Omental fat pad (tissue), 4 donors: ENCODE results near the gene MIF. TPM values are rescaled to one million over a fixed set of nuclear protein-coding genes. Genes with fewer than 3 reads are reported as not detected.

Source experiments
- ATAC-seq: fragments of 150-250 bp; one replicate; pipeline ENCODE4 v1.9.1; 2016; ENCODE audit warnings: mild to moderate bottlenecking, moderate library complexity; ENCODE audit not compliant: low FRiP score
- DNase-seq: peaks from one replicate; pipeline ENCODE4 v3.0.0-alpha.2; 2019; ENCODE audit warnings: low spot score
- total RNA-seq, 4 donors: library from RNA; depleted of rRNA; stranded (reverse); fragments of >200 nt; gene quantifications; one replicate each; pipeline ENCODE4 v1.1.0, GENCODE V29; 2016
- TF ChIP-seq, protein P1 (sequence below), 3 donors: fragments of 450-650 bp; IDR thresholded peaks; one replicate each; pipeline ENCODE4 v1.5.1; 2016 to 2017; ENCODE audit warnings: antibody characterized with exemption in 3 of 3, mild to moderate bottlenecking in 3 of 3, moderate library complexity in 2 of 3

MIF gene
- total RNA-seq, result 100 to 1,000 TPM; 136 to 255 (median 235) TPM

DNA sequence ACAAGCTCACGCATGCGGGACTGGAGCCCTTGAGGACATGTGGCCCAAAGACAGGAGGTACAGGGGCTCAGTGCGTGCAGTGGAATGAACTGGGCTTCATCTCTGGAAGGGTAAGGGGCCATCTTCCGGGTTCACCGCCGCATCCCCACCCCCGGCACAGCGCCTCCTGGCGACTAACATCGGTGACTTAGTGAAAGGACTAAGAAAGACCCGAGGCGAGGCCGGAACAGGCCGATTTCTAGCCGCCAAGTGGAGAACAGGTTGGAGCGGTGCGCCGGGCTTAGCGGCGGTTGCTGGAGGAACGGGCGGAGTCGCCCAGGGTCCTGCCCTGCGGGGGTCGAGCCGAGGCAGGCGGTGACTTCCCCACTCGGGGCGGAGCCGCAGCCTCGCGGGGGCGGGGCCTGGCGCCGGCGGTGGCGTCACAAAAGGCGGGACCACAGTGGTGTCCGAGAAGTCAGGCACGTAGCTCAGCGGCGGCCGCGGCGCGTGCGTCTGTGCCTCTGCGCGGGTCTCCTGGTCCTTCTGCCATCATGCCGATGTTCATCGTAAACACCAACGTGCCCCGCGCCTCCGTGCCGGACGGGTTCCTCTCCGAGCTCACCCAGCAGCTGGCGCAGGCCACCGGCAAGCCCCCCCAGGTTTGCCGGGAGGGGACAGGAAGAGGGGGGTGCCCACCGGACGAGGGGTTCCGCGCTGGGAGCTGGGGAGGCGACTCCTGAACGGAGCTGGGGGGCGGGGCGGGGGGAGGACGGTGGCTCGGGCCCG, at the start of gene MIF:
Gene MIF (plus strand): TSS at position 439 of the 765 bp plus-strand sequence. CDS start 92 bp downstream, at position 531.
- TF ChIP-seq, protein P1, sequence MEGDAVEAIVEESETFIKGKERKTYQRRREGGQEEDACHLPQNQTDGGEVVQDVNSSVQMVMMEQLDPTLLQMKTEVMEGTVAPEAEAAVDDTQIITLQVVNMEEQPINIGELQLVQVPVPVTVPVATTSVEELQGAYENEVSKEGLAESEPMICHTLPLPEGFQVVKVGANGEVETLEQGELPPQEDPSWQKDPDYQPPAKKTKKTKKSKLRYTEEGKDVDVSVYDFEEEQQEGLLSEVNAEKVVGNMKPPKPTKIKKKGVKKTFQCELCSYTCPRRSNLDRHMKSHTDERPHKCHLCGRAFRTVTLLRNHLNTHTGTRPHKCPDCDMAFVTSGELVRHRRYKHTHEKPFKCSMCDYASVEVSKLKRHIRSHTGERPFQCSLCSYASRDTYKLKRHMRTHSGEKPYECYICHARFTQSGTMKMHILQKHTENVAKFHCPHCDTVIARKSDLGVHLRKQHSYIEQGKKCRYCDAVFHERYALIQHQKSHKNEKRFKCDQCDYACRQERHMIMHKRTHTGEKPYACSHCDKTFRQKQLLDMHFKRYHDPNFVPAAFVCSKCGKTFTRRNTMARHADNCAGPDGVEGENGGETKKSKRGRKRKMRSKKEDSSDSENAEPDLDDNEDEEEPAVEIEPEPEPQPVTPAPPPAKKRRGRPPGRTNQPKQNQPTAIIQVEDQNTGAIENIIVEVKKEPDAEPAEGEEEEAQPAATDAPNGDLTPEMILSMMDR (IDR thresholded peaks at IDR 0.05), result peak in 1 of 3 donors; percentile 57
- ATAC-seq, result peak; percentile 91
- DNase-seq, result peak; percentile 87

DNA sequence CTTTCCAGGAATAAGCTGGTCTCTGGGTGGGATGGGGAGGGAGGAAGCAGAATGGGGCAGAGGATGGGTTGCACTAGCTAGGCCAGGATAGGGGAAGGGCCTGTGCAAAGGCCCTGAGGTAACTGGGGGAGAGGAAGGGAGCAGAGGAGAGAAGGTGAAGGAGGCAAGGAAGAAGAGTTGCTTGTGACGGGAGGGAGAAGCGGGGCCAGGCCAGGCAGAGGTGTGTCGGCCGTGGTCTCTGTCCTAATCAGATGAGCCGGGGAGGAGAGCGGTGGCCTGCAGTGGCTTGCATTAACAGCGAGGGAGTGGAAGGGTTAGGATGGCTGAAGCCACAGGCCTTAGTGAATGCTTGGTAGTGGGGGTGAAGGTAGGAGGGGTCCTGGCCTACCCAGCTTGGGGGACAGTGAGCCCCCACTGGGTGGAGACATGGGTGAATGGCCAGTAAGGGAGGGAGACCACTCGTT, 49.4 kb upstream of the MIF start:
- ATAC-seq (no peak), DNase-seq (no peak)
- TF ChIP-seq, protein P1 (IDR thresholded peaks at IDR 0.05), result no peak

DNA sequence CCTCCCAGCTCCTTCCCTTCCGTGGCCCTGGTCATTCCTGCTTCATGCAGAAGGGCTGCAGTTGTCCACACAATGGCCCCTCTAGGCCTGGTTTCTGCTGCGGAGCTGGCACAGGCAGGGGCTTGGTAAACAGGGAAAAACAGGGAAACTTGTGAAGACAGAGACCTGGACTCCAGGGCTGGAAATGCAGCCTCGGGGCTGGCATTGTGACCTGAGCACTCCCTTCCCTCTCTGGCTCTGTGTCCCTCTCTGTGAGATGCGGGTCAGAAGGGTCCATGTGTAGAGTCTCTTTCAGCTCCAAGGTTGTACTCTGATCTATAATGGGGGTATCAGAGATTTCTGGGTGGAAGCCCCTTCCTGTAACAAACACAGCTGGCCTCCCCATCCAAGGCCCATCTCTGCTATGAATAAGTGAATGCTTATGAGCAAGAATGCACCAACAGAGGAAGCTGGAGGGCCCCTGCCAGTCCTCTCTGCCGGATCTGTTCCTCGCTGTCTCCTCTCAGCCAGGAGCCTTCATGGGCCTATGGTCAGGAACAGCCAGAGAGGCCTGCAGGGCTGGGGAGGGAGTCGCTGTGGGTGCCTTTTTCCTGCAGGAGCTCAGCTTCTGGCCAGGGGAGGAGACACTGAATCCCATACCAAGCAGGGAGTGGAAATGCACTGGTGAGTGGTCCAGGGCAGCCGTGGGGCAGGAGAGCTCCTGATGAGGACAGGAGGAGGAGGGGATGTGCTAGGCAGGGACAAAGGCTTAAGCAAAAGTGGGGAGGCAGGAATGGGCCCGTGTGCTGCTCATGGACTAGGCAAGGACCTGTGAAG, 48.7 kb upstream of the MIF start:
- TF ChIP-seq, protein P1 (IDR thresholded peaks at IDR 0.05), result no peak
- DNase-seq (no peak), ATAC-seq (no peak)

DNA sequence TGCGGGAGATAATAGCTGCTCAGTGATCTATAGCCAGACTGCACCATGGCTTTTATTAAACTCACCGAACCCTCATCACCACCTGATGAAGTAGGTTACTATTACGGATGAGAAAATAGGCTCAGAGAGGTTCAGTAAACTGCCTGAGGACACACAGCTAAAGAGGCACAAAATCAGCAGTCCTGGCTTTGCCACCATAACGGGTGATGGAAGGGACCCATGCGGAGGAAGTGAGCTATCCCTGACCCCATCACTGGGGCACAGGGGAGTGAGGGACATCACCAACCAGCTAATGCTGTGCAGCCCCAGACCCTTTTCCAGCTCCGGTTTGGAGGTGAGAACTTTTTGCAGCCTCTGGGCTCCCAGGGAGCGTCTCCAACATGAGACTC, 48.1 kb upstream of the MIF start:
- TF ChIP-seq, protein P1 (IDR thresholded peaks at IDR 0.05), result no peak
- ATAC-seq (no peak), DNase-seq (no peak)

DNA sequence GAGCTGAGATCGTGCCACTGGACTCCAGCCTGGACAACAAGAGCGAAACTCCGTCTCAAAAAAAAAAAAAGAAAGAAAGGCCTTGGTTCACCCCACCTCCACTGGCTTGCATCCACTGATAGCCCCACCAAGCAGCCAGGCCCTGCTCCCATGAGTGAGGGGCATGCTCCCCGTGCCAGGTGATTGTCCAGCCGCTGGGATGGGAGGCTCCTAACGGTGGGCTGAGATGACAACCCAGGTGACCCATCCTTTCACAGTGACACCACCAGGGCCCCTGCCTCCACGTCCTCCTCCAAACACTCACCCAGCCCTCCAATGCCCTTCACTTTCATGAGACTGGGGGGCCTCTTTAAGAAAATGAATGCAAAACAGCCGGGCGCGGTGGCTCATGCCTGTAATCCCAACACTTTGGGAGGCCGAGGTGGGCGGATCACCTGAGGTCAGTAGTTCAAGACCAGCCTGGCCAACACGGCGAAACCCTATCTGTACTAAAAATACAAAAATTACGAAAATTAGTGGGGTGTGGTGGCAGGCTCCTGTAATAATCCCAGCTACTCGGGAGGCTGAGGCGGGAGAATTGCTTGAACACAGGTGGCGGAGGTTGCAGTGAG, 46.8 kb upstream of the MIF start:
- DNase-seq (no peak), ATAC-seq (no peak)
- TF ChIP-seq, protein P1 (IDR thresholded peaks at IDR 0.05), result no peak

DNA sequence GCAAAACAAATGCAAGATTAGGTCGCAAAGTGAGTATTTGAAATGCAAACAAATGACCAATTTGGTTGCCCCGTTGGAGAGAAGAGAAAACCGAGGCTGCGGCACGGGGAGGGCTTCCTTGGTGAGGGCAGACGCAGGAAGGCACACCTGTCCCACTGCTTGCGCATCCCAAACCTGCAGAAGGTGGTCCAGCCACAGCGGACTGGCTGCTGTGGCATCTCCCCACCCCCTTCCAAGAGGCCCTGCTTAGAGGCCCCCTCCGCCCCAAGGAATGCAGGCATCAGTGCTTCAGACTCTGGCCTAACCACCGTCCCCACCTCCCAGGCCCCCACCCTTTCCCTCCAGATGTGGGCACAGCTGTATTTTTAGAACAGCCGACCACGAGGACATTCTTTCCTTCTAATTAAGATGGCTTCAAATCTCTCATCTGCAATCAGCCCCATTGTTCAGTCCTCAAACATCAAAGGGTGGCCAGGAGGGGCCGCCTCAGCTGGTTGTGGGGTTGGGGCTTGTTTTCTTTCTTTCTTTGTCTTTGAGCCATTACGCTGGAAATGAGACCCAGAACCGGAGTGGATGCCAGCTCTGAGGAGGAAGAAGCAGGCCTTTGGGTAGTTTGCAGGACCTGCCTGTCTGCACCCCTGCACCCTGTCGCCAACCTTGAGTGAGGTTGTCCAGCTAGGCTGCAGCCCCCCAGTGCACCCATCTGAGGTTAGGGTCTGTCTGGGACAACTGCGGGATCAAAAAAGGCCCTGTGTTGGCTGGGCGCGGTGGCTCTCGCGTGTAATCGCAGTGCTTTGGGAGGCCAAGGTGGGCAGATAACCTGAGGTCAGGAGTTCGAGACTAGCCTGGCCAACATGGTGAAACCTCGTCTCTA, 46.0 kb upstream of the MIF start:
- DNase-seq (no peak), ATAC-seq (no peak)
- TF ChIP-seq, protein P1 (IDR thresholded peaks at IDR 0.05), result no peak
